ENCODE results near the gene ERICH2. TPM values are rescaled to one million over a fixed set of nuclear protein-coding genes. Genes with fewer than 3 reads are reported as not detected.

Gene ERICH2
- total RNA-seq, 2 donors from 2014 or later: not detected

DNA sequence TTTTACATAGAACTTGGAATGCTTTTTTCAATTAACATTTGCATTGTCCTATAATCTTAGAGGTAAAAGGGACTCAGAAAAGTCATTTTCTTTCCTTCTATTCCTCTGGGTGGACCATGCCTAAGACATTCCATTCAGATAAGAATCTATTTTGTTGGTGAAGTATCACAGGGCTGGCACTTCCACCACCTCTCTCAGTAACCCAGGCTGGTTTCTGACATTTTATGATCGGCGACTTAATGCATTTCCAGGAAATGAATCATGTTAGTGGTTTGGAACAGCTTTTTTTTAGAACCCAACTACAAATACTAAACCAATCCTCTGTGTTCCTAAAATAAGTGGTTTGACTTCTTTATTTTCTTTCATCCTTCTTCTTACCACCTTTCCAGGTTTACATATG, 73.5 kb downstream of the ERICH2 start:
- TF ChIP-seq, protein P1, sequence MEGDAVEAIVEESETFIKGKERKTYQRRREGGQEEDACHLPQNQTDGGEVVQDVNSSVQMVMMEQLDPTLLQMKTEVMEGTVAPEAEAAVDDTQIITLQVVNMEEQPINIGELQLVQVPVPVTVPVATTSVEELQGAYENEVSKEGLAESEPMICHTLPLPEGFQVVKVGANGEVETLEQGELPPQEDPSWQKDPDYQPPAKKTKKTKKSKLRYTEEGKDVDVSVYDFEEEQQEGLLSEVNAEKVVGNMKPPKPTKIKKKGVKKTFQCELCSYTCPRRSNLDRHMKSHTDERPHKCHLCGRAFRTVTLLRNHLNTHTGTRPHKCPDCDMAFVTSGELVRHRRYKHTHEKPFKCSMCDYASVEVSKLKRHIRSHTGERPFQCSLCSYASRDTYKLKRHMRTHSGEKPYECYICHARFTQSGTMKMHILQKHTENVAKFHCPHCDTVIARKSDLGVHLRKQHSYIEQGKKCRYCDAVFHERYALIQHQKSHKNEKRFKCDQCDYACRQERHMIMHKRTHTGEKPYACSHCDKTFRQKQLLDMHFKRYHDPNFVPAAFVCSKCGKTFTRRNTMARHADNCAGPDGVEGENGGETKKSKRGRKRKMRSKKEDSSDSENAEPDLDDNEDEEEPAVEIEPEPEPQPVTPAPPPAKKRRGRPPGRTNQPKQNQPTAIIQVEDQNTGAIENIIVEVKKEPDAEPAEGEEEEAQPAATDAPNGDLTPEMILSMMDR (IDR thresholded peaks at IDR 0.05): no peak

DNA sequence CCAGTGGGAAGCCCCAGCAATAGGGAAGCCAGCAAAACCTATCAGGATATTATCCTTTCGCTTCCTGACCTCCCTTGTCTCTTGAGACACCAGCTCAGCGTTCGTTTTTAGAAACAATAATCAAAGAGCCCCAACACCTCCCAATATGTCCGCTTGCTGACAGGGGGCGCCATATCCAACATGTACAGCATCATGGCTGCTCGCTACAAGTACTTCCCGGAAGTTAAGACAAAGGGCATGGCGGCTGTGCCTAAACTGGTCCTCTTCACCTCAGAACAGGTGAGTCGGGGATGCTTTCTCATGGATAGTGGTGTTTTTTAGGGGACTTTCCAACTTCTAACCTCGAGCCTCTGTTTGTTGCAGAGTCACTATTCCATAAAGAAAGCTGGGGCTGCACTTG, 75.2 kb downstream of the ERICH2 start:
- TF ChIP-seq, protein P1 (IDR thresholded peaks at IDR 0.05): no peak
- Histone ChIP-seq H3K27me3 (replicated peaks; ENCODE audit: insufficient read depth) (no peaks in the 10 kb centered on the region), H3K36me3 (peaks cover 3% of the 10 kb centered on the region), H3K27ac (no peak overlapping the region), H3K9me3 (no peaks in the 10 kb centered on the region), H3K4me3 (no peak overlapping the region), H3K4me1 (ENCODE audit: control insufficient read depth in 1 of 2, low read depth in 2 of 2) (no peaks in the 10 kb centered on the region)
- ATAC-seq (ENCODE audit: insufficient number of reproducible peaks, low FRiP score, low read depth) (no peak), DNase-seq (ENCODE audit: low spot score) (no peak)

More for the DNA sequence above, 73.5 kb downstream of the ERICH2 start:
- H3K9me3 ChIP-seq: no peaks in the 10 kb centered on the region
- H3K36me3 ChIP-seq: peaks cover 3% of the 10 kb centered on the region
- H3K4me3 ChIP-seq: no peak overlapping the region
- H3K4me1 ChIP-seq (ENCODE audit: control insufficient read depth in 1 of 2, low read depth in 2 of 2): no peaks in the 10 kb centered on the region
- no peaks in the 10 kb centered on the region for H3K27me3 ChIP-seq (replicated peaks; ENCODE audit: insufficient read depth)
- DNase-seq (ENCODE audit: low spot score) (no peak), ATAC-seq (ENCODE audit: insufficient number of reproducible peaks, low FRiP score, low read depth) (no peak)
- H3K27ac ChIP-seq: no peak overlapping the region

DNA sequence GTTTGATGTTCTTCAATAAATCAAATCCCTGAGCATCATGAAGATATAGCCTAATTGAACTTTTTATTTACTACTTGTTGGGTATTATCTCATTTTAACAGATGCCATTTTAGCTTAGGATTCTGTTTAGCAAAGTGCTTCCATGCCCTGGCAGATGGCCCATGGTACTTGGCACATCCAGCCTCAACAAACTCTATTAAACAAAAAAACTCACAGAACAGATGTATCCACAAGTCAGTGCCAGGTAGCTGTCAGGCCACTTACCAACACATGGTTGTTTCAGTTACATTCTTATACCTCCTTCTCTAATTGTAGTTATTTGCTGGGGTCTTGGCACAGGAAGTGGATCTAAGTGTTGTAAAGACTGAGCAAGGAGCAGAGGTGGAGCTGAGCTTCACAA, 76.1 kb downstream of the ERICH2 start:
- no peaks in the 10 kb centered on the region for H3K27me3 ChIP-seq (replicated peaks; ENCODE audit: insufficient read depth)
- no peaks in the 10 kb centered on the region for H3K9me3 ChIP-seq
- H3K4me3 ChIP-seq: no peak overlapping the region
- DNase-seq (ENCODE audit: low spot score) (no peak), ATAC-seq (ENCODE audit: insufficient number of reproducible peaks, low FRiP score, low read depth) (no peak)
- H3K4me1 ChIP-seq (ENCODE audit: control insufficient read depth in 1 of 2, low read depth in 2 of 2): no peaks in the 10 kb centered on the region
- no peak overlapping the region for H3K27ac ChIP-seq
- H3K36me3 ChIP-seq: peaks cover 3% of the 10 kb centered on the region
- TF ChIP-seq, protein P1 (IDR thresholded peaks at IDR 0.05): no peak

DNA sequence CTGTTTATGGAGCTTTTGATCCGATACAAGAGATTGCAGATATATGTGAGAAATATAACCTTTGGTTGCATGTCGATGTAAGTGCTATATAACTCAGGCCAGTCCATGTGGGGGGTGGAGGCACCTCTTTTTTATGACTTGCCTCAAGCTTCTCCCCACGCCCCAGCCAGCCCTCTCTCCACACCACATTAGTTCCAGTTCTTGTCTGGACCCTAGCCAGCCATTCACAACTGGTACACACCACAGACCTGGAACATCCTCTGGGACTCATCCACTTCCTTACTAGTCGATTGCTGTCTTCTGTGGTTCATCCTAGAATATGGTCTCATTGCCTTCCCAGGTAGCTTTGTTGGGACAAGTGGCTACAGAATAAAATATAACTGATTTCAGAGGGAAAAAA, 77.5 kb downstream of the ERICH2 start:
- Histone ChIP-seq H3K27ac (no peak overlapping the region), H3K4me3 (no peak overlapping the region), H3K4me1 (ENCODE audit: control insufficient read depth in 1 of 2, low read depth in 2 of 2) (no peaks in the 10 kb centered on the region), H3K27me3 (replicated peaks; ENCODE audit: insufficient read depth) (no peaks in the 10 kb centered on the region), H3K9me3 (no peaks in the 10 kb centered on the region), H3K36me3 (peaks cover 3% of the 10 kb centered on the region)
- DNase-seq (ENCODE audit: low spot score) (no peak), ATAC-seq (ENCODE audit: insufficient number of reproducible peaks, low FRiP score, low read depth) (no peak)
- TF ChIP-seq, protein P1 (IDR thresholded peaks at IDR 0.05): no peak

Other genes with a start within 250 kb of the ERICH2 start
- gene SP5, start 55.0 kb upstream of the ERICH2 start, total RNA-seq: not detected
- gene GAD1, start 46.5 kb downstream of the ERICH2 start, total RNA-seq: 1 to 10 TPM in 1 of 2 donors, under 1 TPM in 1; 0.41 to 5.5 TPM
- gene GORASP2, start 158.9 kb downstream of the ERICH2 start, total RNA-seq: 10 to 100 TPM; 46.3 to 50.9 TPM